Measurements from ENCODE around the gene GNAZ. TPM values are rescaled to one million over a fixed set of nuclear protein-coding genes. Genes with fewer than 3 reads are reported as not detected.
A peak's percentile ranks its signal among the peaks of the same experiment; 100 is the strongest.
"Not testable (repeated sequence)": the region's sequence is repeated elsewhere in the genome, so short reads cannot be mapped to it uniquely, and the experiment has no call there.

The GNAZ gene
- total RNA-seq, 2 donors from 2014 or later, result 0.98 to 2.6 TPM

DNA sequence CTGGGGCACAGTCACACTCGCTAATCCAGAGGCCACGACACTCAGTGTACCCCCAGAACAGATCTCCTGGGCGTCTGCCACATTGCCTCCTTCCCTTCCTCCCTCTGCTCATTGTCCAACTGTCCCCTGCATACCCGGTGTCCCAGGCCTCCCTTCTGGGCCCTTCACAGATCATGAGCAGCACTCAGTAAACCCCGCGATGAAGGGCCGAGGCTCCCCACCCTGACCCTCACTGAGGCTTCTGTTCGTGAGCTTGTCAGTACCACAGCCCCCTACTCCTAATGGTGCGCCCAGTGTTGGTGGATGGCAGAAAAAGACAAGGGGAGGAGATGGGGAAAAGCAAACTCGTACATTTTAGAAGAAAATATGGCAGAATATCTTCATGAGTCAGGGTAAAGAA, 58.8 kb downstream of the GNAZ start:
- peak overlapping the region in 1 of 2 donors; percentile 59 for H3K27ac Mint-ChIP-seq
- no peaks in the 10 kb centered on the region for H3K27me3 Mint-ChIP-seq
- ATAC-seq (no peak), DNase-seq (ENCODE audit: low spot score) (no peak)
- H3K4me1 Mint-ChIP-seq (ENCODE audit: low read depth in 2 of 2), result peaks cover 0 to 8% of the 10 kb centered on the region in 2 donors
- no peaks in the 10 kb centered on the region for H3K36me3 Mint-ChIP-seq
- no peaks in the 10 kb centered on the region for H3K9me3 Mint-ChIP-seq
- no peak overlapping the region for H3K4me3 Mint-ChIP-seq

DNA sequence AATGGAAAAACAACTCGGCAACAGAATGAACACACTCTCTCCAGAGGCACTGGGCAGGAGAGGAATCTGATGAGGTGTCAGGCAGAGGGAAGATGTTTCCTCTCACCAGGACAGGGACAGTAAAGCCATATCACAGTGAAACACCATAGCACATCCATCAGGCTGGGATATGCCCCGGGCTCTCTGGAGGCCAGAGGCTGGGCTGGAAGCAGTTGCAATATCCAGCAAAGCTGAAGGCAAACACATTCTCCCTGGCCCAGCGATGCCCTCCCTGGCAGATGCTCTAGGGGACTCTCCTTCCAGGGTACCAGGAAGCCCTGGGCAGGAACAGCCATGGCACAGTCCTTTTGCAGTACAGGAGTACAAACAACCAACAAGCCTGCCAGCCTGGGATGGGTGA, 60.4 kb downstream of the GNAZ start:
- no peak for ATAC-seq
- peak overlapping the region; percentile 31 to 59 for H3K27ac Mint-ChIP-seq
- DNase-seq (ENCODE audit: low spot score), result no peak
- H3K4me3 Mint-ChIP-seq, result no peak overlapping the region
- H3K36me3 Mint-ChIP-seq, result no peaks in the 10 kb centered on the region
- H3K4me1 Mint-ChIP-seq (ENCODE audit: low read depth in 2 of 2), result peaks cover 0 to 12% of the 10 kb centered on the region in 2 donors
- H3K9me3 Mint-ChIP-seq, result no peaks in the 10 kb centered on the region
- H3K27me3 Mint-ChIP-seq, result no peaks in the 10 kb centered on the region

DNA sequence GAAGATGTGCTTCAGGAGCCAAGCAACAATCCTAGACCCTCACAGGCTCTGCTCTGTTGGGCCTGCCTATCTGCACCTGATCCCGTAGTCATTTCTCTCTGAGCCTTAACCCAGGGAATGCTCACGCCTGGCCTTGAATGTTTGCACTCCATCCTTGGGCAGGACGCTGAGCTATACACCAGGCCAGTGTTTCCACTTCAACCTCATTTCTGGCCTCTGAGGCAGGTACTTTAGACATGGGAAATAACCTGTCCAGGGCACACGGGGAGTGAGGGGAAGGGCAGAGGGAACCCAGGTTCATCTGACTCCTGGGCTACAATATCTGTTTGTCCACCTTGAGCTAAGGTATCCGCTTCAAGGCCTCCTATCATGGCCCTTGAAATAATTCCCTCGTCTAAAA, 61.6 kb downstream of the GNAZ start:
- H3K4me3 Mint-ChIP-seq, result no peak overlapping the region
- H3K36me3 Mint-ChIP-seq, result no peaks in the 10 kb centered on the region
- ATAC-seq (no peak), DNase-seq (ENCODE audit: low spot score) (no peak)
- peak overlapping the region in 1 of 2 donors; percentile 59 for H3K27ac Mint-ChIP-seq
- H3K27me3 Mint-ChIP-seq, result no peaks in the 10 kb centered on the region
- no peaks in the 10 kb centered on the region for H3K9me3 Mint-ChIP-seq
- peaks cover 11 to 15% of the 10 kb centered on the region in 2 donors for H3K4me1 Mint-ChIP-seq (ENCODE audit: low read depth in 2 of 2)

DNA sequence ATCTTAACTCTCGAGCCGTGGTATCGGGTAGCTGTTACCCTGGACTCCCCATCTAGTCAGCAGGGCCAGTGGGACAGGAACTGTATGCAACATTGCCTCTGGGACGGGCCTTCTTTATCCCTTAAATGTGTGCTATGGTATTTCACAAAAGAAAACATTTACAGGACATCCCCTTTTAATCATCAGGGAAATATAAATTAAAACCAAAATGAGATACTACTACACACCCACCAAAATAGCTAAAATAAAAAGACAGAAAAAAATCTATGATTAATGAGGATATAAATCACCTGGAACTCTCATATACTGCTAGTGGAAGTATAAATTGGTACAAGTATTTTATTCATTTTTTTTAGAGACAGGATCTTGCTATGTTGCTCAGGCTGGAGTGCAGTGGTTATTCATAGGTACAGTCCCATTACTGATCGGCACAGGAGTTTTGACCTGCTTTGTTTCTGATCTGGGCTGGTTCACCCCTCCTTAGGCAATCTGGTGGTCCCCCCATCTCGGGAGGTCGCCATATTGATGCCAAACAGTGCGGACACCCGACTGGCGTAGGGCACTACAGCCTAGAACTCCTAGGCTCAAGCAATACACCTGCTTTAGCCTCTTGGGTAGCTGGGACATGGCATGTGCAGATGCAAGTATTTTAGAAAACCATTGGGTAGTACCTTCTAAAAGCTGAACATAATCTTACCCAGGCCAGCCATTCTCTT, 62.2 kb downstream of the GNAZ start:
- DNase-seq (ENCODE audit: low spot score) (no peak), ATAC-seq (no peak)
- Mint-ChIP-seq H3K27ac (peak overlapping the region in 1 of 2 donors; percentile 59), H3K27me3 (no peaks in the 10 kb centered on the region), H3K4me3 (no peak overlapping the region), H3K4me1 (ENCODE audit: low read depth in 2 of 2) (peaks cover 15 to 17% of the 10 kb centered on the region in 2 donors), H3K36me3 (no peaks in the 10 kb centered on the region), H3K9me3 (no peaks in the 10 kb centered on the region)

DNA sequence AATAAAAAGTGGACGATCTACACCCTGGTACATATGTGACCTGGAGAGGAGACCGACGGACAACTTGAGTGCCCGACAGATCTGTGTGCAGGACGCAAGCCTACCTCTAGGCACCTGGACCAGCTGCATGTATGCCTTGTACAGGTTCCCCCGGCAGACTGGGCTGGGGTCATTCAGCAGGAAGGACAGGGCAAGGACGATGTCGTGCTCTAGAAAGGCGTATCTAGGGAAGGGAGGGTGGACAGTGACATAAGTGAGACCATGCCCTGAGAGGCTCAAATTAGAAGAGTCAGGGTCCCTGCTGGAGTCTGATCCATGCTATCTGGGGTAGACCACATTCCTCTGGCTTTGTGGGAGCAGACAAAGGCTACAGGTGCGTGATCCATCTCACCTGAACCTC, 63.6 kb downstream of the GNAZ start:
- Mint-ChIP-seq H3K4me3 (no peak overlapping the region), H3K27ac (peak overlapping the region in 1 of 2 donors; percentile 64), H3K27me3 (no peaks in the 10 kb centered on the region), H3K4me1 (ENCODE audit: low read depth in 2 of 2) (peaks cover 21 to 29% of the 10 kb centered on the region in 2 donors), H3K9me3 (no peaks in the 10 kb centered on the region), H3K36me3 (no peaks in the 10 kb centered on the region)
- ATAC-seq (no peak), DNase-seq (ENCODE audit: low spot score) (no peak)

DNA sequence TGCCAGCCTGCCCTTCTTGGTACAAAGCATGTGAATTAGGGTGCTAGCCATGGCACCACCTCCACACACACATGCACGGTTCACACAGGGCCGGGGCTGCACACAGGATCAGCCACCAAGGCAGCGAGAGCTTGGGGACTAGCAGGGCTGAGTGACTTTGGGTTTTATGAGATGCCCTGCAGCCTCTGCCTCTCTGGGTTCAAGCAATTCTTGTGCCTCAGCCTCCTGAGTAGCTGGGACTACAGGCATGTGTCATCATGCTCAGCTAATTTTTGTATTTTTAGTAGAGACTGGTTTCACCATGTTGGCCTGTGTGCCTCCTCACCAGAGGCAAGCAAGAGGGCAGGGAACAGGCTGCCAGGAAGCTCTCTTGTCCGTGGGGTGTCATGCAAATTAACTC, 66.7 kb downstream of the GNAZ start:
- Mint-ChIP-seq H3K27ac (peak overlapping the region in 1 of 2 donors; percentile 97), H3K4me1 (ENCODE audit: low read depth in 2 of 2) (peaks cover 35 to 36% of the 10 kb centered on the region in 2 donors), H3K4me3 (peak overlapping the region; percentile 87)
- ATAC-seq; H3K9me3 Mint-ChIP-seq; DNase-seq (ENCODE audit: low spot score); H3K27me3 Mint-ChIP-seq; H3K36me3 Mint-ChIP-seq: not testable (repeated sequence)

DNA sequence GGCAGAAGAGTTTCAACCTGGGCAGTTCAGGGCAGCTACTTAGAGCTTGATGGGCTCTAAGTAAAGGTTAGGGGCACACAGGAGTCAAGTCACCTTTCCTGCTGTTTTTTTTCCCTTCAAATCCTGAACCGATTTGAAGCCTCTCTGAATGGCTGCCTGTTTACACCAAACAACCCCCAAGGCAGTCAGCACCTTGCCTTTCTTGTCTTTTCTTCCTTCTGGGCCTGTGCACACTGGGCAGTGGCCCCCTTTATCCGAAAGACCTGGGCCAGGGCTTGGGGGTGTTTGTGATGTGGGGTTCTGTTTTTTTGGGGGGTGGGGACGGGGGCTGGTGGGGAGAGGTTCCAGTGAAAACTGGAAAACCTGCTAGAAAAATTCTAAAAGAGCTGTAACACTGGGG, 67.1 kb downstream of the GNAZ start:
- Mint-ChIP-seq H3K4me1 (ENCODE audit: low read depth in 2 of 2) (peaks cover 40% of the 10 kb centered on the region in 2 donors), H3K27me3 (no peaks in the 10 kb centered on the region), H3K27ac (peak overlapping the region; percentile 97 to 99), H3K9me3 (no peaks in the 10 kb centered on the region), H3K4me3 (peak overlapping the region; percentile 87), H3K36me3 (no peaks in the 10 kb centered on the region)
- ATAC-seq, result no peak
- DNase-seq (ENCODE audit: low spot score), result no peak

DNA sequence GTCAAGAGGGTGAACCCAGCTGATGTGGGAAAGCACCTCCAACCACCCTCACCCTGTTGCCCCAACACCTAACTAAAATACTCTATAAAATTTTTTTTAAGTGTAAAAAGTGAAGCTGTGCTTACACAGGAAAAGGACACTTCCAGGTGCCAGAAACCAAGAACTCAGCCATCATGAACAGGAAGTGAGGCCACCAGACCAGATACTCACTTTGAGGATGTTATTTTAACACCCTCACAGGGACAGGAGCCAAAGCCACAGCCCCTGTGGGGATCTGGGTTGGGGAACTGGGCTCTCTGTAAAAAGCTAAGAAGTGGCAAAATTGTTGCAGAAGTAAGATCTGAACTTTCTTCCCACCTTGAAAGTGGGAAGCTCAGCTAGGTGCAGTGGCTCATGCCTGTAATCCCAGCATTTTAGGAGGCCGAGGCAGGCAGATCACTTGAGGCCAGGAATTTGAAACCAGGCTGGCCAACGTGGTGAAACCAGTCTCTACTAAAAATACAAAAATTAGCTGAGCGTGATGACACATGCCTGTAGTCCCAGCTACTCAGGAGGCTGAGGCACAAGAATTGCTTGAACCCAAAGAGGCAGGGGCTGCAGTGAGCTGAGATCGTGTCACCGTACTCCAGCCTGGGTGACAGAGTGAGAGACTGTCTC, 67.7 kb downstream of the GNAZ start:
- Mint-ChIP-seq H3K4me1 (ENCODE audit: low read depth in 2 of 2) (peaks cover 44 to 46% of the 10 kb centered on the region in 2 donors), H3K36me3 (no peaks in the 10 kb centered on the region)
- peak; percentile 87 for DNase-seq (ENCODE audit: low spot score)

DNA sequence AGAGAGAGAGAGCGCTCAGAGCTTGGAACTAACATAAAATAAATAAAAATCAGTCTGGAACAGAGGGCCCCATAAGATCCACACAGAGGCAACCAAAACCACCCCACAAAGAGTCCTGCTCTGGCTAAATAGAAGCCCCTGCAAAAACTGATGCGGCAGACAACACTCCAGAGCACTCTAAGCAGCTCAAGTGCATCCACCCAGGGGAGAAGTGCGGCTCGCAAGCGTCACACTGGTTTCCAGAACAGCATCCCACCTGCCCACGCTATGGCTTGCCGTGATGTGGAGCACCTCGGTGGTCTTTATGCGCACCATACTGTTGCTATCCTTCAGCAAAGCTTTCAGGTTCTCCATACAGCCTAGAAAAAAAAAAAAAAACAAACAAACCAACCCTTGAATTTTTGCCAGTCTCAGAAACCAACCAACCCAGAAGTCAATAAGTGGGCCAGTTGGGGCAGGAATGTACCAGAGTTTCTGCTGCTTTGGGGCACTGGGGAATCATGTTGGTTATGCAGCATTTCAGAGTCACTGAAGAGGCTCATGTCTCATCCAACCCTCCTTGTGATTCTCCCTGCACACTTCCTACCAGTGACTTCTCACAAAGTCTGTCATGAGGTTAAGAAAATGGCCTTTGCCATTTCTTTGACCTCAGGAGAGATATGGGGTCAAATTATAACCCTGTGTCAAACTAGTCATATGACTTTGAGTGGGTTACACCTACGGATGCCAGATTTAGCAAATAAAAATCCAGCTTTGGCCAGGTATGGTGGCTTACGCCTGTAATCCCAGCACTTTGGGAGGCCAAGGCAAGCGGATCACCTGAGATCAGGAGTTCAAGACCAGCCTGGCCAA, 68.5 kb downstream of the GNAZ start:
- DNase-seq (ENCODE audit: low spot score) (no peak), ATAC-seq (no peak)
- H3K4me3 Mint-ChIP-seq, result peak overlapping the region; percentile 87
- no peaks in the 10 kb centered on the region for H3K36me3 Mint-ChIP-seq
- no peaks in the 10 kb centered on the region for H3K27me3 Mint-ChIP-seq
- H3K27ac Mint-ChIP-seq, result peak overlapping the region; percentile 97 to 99
- H3K4me1 Mint-ChIP-seq (ENCODE audit: low read depth in 2 of 2), result peaks cover 49 to 51% of the 10 kb centered on the region in 2 donors
- H3K9me3 Mint-ChIP-seq, result no peaks in the 10 kb centered on the region

More for the DNA sequence above, 67.7 kb downstream of the GNAZ start:
- peak; percentile 80 to 83 for ATAC-seq
- Mint-ChIP-seq H3K4me3 (peak overlapping the region; percentile 87), H3K27me3 (no peaks in the 10 kb centered on the region), H3K9me3 (no peaks in the 10 kb centered on the region), H3K27ac (peak overlapping the region; percentile 97 to 99)

DNA sequence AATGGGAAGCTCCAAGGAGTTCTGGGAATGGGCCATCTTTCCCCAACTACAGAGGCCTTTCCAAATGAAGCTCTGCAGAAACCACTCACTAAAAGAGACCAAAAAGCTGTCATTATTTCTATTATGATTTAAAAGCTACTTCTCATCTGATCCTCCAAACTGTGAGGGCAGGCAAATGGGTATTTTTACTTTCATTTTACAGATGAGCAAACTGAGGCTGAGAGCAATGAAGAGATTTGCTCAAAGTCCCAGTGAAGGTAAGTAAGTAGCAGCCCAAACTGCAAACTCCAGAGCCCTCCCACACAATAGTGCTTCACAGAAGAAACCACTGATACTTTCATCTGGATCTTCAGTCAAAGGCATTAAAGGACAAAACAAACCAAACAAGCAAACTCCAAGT, 70.1 kb downstream of the GNAZ start:
- no peaks in the 10 kb centered on the region for H3K27me3 Mint-ChIP-seq
- H3K36me3 Mint-ChIP-seq, result no peaks in the 10 kb centered on the region
- no peaks in the 10 kb centered on the region for H3K9me3 Mint-ChIP-seq
- no peak for ATAC-seq
- H3K27ac Mint-ChIP-seq, result no peak overlapping the region
- H3K4me1 Mint-ChIP-seq (ENCODE audit: low read depth in 2 of 2), result peaks cover 56% of the 10 kb centered on the region in 2 donors
- DNase-seq (ENCODE audit: low spot score), result no peak
- H3K4me3 Mint-ChIP-seq, result no peak overlapping the region

DNA sequence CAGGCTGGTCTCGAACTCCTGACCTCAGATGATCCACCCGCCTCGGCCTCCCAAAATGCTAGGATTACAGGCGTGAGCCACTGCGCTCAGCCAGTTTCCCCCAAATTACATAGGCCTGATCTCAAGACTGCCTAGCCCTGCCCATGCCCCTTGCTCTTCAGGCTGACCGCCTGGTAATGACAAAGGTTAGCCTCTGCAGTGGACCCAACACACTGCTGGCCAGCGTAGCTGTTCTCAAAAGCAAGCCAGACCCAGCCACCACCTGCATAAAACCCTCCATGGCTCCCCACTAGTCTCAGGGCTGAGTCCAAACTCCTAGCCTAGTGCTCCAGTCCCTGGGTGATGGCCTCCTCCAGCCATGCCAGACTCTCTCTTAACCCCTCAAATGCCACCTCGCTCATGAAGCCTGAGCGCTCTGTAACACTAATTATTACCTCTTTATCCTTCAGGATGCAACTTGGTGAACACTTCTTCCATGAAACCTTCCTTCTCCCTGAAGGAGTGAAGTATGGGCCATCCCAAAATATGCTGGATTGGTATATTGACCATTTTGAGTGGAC, 72.3 kb downstream of the GNAZ start:
- no peaks in the 10 kb centered on the region for H3K9me3 Mint-ChIP-seq
- peaks cover 39 to 58% of the 10 kb centered on the region in 2 donors for H3K4me1 Mint-ChIP-seq (ENCODE audit: low read depth in 2 of 2)
- no peaks in the 10 kb centered on the region for H3K27me3 Mint-ChIP-seq
- peak overlapping the region; percentile 48 for H3K4me3 Mint-ChIP-seq
- ATAC-seq (no peak), DNase-seq (ENCODE audit: low spot score) (no peak)
- no peaks in the 10 kb centered on the region for H3K36me3 Mint-ChIP-seq
- peak overlapping the region; percentile 74 to 82 for H3K27ac Mint-ChIP-seq

DNA sequence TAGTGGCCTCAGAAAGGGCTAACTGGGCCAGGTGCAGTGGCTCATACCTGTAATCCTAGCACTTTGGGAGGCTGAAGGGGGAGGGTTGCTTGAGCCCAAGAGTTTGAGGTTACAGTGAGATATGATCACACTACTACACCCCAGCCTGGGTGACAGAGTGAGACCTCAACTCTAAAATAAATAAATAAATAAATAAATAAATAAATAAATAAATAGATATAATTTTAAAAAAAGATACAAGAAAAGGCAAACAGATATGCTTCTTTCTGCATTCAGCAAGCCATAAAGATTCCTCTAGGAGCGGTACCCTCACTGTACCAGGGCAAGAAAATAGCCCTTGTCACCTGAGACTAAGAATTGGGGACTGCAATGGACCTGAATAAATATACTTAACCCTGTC, 72.8 kb downstream of the GNAZ start:
- ATAC-seq, result no peak
- H3K27me3 Mint-ChIP-seq, result no peaks in the 10 kb centered on the region
- H3K4me1 Mint-ChIP-seq (ENCODE audit: low read depth in 2 of 2), result peaks cover 35 to 55% of the 10 kb centered on the region in 2 donors
- H3K36me3 Mint-ChIP-seq, result no peaks in the 10 kb centered on the region
- peak overlapping the region in 1 of 2 donors; percentile 74 for H3K27ac Mint-ChIP-seq
- H3K9me3 Mint-ChIP-seq, result no peaks in the 10 kb centered on the region
- no peak for DNase-seq (ENCODE audit: low spot score)
- H3K4me3 Mint-ChIP-seq, result peak overlapping the region; percentile 48

DNA sequence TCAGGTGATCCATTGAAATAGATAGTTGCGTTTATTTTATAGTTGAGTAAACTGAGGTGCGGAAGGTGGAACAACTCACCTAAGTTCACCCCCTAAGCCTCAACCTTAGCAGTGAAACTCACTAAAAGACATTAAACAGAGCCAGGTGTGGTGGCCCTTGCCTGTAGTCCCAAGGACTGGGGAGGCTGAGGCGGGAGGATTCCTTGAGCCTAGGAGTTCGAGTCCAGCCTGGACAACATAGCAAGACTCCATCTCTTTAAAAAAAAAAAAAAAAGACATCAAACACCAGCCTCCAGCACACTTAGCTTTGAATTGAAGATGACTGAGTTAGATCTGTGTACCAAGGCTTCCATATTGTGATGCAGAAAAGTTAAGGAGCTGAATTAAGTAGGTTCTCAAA, 74.1 kb downstream of the GNAZ start:
- Mint-ChIP-seq H3K27ac (peak overlapping the region; percentile 17 to 66), H3K27me3 (no peaks in the 10 kb centered on the region), H3K4me3 (peak overlapping the region; percentile 75), H3K9me3 (no peaks in the 10 kb centered on the region), H3K4me1 (ENCODE audit: low read depth in 2 of 2) (peaks cover 25 to 45% of the 10 kb centered on the region in 2 donors), H3K36me3 (no peaks in the 10 kb centered on the region)
- DNase-seq (ENCODE audit: low spot score) (no peak), ATAC-seq (no peak)
